SK-N-SH (cell line): ENCODE data around the gene CDC37. TPM values are rescaled to one million over a fixed set of nuclear protein-coding genes. Genes with fewer than 3 reads are reported as not detected.

Experiments used
- CTCF ChIA-PET: fragments of 300-600, 350-600 bp; formaldehyde crosslinking; extraction: SDS; loops from one replicate; lab custom pipeline; 2021; lab: Yijun Ruan, JAX
- POLR2A ChIA-PET: fragments of 350-600 bp; sonication (Branson Sonifier 250); formaldehyde crosslinking; extraction: SDS; loops from one replicate; lab custom pipeline; 2020; ENCODE audit warnings: antibody characterized with exemption, inconsistent platforms; lab: Yijun Ruan, JAX
- DNase-seq: peaks from one replicate; pipeline ENCODE4 v3.0.0; 2012
- H2AFZ ChIP-seq: fragments of 200-600 bp; sonication (generic); 2 replicates; pipeline ENCODE4 v1.8.1; 2016; ENCODE audit warnings: antibody characterized with exemption, mild to moderate bottlenecking, low read depth
- H3F3A ChIP-seq: fragments of 200-600 bp; sonication (generic); replicated peaks from 2 replicates; pipeline ENCODE3; 2016; ENCODE audit warnings: antibody characterized with exemption, mild to moderate bottlenecking; ENCODE audit not compliant: insufficient read depth
- H3K27ac ChIP-seq, 2 experiments: fragments of 200-500 bp in 1 of 2; fragments of 200-600 bp in 1 of 2; sonication (Bioruptor generic) in 1 of 2; sonication (generic), shearing (Covaris generic) in 1 of 2; 2 replicates each; pipeline versions ENCODE4 v1.5.1 to v1.6.1; 2014 to 2016; ENCODE audit warnings: low read depth in 2 of 2, inconsistent platforms in 1 of 2, low read length in 1 of 2, mild to moderate bottlenecking in 1 of 2, mixed read lengths in 1 of 2
- H3K27me3 ChIP-seq: fragments of 200-600 bp; sonication (generic), shearing (Covaris generic); 2 replicates; pipeline ENCODE4 v1.6.1; 2016; ENCODE audit warnings: mixed run types; ENCODE audit not compliant: insufficient read depth
- H3K36me3 ChIP-seq, 2 experiments: fragments of 200-500 bp in 1 of 2; fragments of 200-600 bp in 1 of 2; sonication (Bioruptor generic) in 1 of 2; sonication (generic) in 1 of 2; replicated peaks in 1 of 2; 2 replicates each; pipeline versions ENCODE3 to v1.5.1; 2014 to 2016; ENCODE audit warnings: low read length in 1 of 2, mild to moderate bottlenecking in 1 of 2; ENCODE audit not compliant: insufficient read depth in 2 of 2, control insufficient read depth in 1 of 2
- H3K4me1 ChIP-seq, 2 experiments: fragments of 200-500 bp in 1 of 2; fragments of 200-600 bp in 1 of 2; sonication (Bioruptor generic) in 1 of 2; sonication (generic), shearing (Covaris generic) in 1 of 2; 2 replicates each; pipeline versions ENCODE4 v1.5.1 to v1.6.1; 2014 to 2016; ENCODE audit warnings: low read depth in 1 of 2, low read length in 1 of 2, mixed run types in 1 of 2; ENCODE audit not compliant: insufficient read depth in 2 of 2, control insufficient read depth in 1 of 2
- H3K4me2 ChIP-seq: fragments of 200-600 bp; sonication (generic), shearing (Covaris generic); 2 replicates; pipeline ENCODE4 v1.6.1; 2017; ENCODE audit warnings: mixed run types
- H3K4me3 ChIP-seq, 2 experiments: fragments of 200-500 bp in 1 of 2; fragments of 200-600 bp in 1 of 2; sonication (Bioruptor generic) in 1 of 2; sonication (generic), shearing (Covaris generic) in 1 of 2; 2 replicates each; pipeline versions ENCODE4 v1.5.1 to v1.8.1; 2014 to 2016; ENCODE audit warnings: low read depth in 2 of 2, inconsistent platforms in 1 of 2, low read length in 1 of 2, mild to moderate bottlenecking in 1 of 2, mixed read lengths in 1 of 2, moderate library complexity in 1 of 2
- H3K79me2 ChIP-seq: fragments of 200-600 bp; sonication (generic); 2 replicates; pipeline ENCODE4 v1.8.1; 2017; ENCODE audit warnings: mild to moderate bottlenecking; ENCODE audit not compliant: insufficient read depth
- H3K9ac ChIP-seq: fragments of 200-600 bp; sonication (generic); 2 replicates; pipeline ENCODE4 v1.6.1; 2017; ENCODE audit warnings: mixed run types
- H3K9me2 ChIP-seq: fragments of 200-600 bp; sonication (generic); 2 replicates; pipeline ENCODE4 v1.6.1; 2017; ENCODE audit warnings: mixed run types
- H3K9me3 ChIP-seq: fragments of 200-600 bp; sonication (generic); 2 replicates; pipeline ENCODE4 v1.6.1; 2017; ENCODE audit warnings: mixed run types, mild to moderate bottlenecking, moderate library complexity
- H4K20me1 ChIP-seq: fragments of 200-600 bp; sonication (generic); 2 replicates; pipeline ENCODE4 v1.6.1; 2017; ENCODE audit warnings: mild to moderate bottlenecking, mixed run types; ENCODE audit not compliant: insufficient read depth
- EP300 ChIP-seq, 2 experiments: IDR thresholded peaks; 2 replicates each; pipeline versions ENCODE4 v1.4.0 to v1.6.1; 2012; ENCODE audit warnings: borderline replicate concordance in 1 of 2, low read depth in 1 of 2, low read length in 1 of 2
- EZH2phosphoT487 ChIP-seq: fragments of 200-600 bp; sonication (generic); IDR thresholded peaks from 2 replicates; pipeline ENCODE4 v1.6.1; 2017; ENCODE audit warnings: low read depth, mixed run types, mild to moderate bottlenecking, antibody characterized with exemption, moderate library complexity, borderline replicate concordance
- FOSL2 ChIP-seq: IDR thresholded peaks from 2 replicates; pipeline ENCODE4 v1.4.0; 2012; ENCODE audit warnings: low read depth, mild to moderate bottlenecking, moderate library complexity, borderline replicate concordance
- FOXM1 ChIP-seq: IDR thresholded peaks from 2 replicates; pipeline ENCODE4 v1.4.0; 2012; ENCODE audit warnings: low read depth, mild to moderate bottlenecking
- MEF2A ChIP-seq: IDR thresholded peaks from 2 replicates; pipeline ENCODE4 v1.4.0; 2012; ENCODE audit warnings: low read depth, borderline replicate concordance
- MXI1 ChIP-seq: IDR thresholded peaks from 2 replicates; pipeline ENCODE4 v1.6.1; 2012; ENCODE audit warnings: mild to moderate bottlenecking, low read depth, low read length, improper control_type of control experiment
- NFIC ChIP-seq: IDR thresholded peaks from 2 replicates; pipeline ENCODE4 v1.4.0; 2012; ENCODE audit warnings: borderline replicate concordance
- NRF1 ChIP-seq: IDR thresholded peaks from 2 replicates; pipeline ENCODE4 v1.6.1; 2012; ENCODE audit warnings: low read depth, mild to moderate bottlenecking, low read length
- POLR2AphosphoS5 ChIP-seq: IDR thresholded peaks from 2 replicates; pipeline ENCODE4 v1.6.1; 2012; ENCODE audit warnings: low read depth, low read length
- RCOR1 ChIP-seq: fragments of 150-350 bp; IDR thresholded peaks from 2 replicates; pipeline ENCODE4 v1.6.1; 2017; ENCODE audit warnings: antibody characterized with exemption, low read length
- RXRA ChIP-seq: IDR thresholded peaks from 2 replicates; pipeline ENCODE4 v1.4.0; 2012; ENCODE audit warnings: low read depth, mild to moderate bottlenecking, borderline replicate concordance
- SIN3A ChIP-seq: IDR thresholded peaks from 2 replicates; pipeline ENCODE4 v1.6.1; 2012; ENCODE audit warnings: low read depth, mild to moderate bottlenecking, low read length, moderate library complexity, borderline replicate concordance
- TAF1 ChIP-seq: IDR thresholded peaks from 2 replicates; pipeline ENCODE4 v1.6.1; 2012; ENCODE audit warnings: low read depth, mild to moderate bottlenecking, low read length, moderate library complexity, borderline replicate concordance
- TCF12 ChIP-seq: IDR thresholded peaks from 2 replicates; pipeline ENCODE4 v1.4.0; 2012
- YY1 ChIP-seq: IDR thresholded peaks from 2 replicates; pipeline ENCODE4 v1.4.0; 2012; ENCODE audit warnings: low read depth, mild to moderate bottlenecking
- ZBTB33 ChIP-seq: IDR thresholded peaks from 2 replicates; pipeline ENCODE4 v1.4.0; 2012; ENCODE audit warnings: low read depth, borderline replicate concordance
- WGBS: methylation state at CpG from one replicate; pipeline ENCODE4 v1.1.6; 2017; ENCODE audit warnings: low lambda C conversion rate; 5-methylcytosine and 5-hydroxymethylcytosine counted together
- polyA plus RNA-seq, 3 experiments: library from polyadenylated mRNA; depleted of rRNA; stranded (reverse); fragments of >200 nt; gene quantifications; 2 replicates each; pipeline ENCODE4 v1.2.3, GENCODE V29; 2012
- TF ChIP-seq, protein P1 (sequence below): IDR thresholded peaks from 2 replicates; pipeline ENCODE4; 2012
- TF ChIP-seq, protein P2 (sequence below): fragments of 150-350 bp; IDR thresholded peaks from 2 replicates; pipeline ENCODE4 v1.6.1; 2017; ENCODE audit warnings: antibody characterized with exemption, low read length, low read depth, borderline replicate concordance
- TF ChIP-seq, protein P3 (sequence below): fragments of 150-350 bp; IDR thresholded peaks from 2 replicates; pipeline ENCODE4 v1.6.1; 2016; ENCODE audit warnings: mild to moderate bottlenecking, low read depth, low read length

Gene CDC37
- polyA plus RNA-seq, 1 of the 3 experiments (the other 2 are of a cell fraction): 1,026 TPM

- Histone ChIP-seq H3K4me2 (no peak overlapping the region), H3K27ac (no peak overlapping the region), H3K9ac (no peak overlapping the region), H3K4me1 (no peaks in the 10 kb centered on the region), H2AFZ (no peak overlapping the region), H3K79me2 (no peaks in the 10 kb centered on the region), H3K27me3 (no peaks in the 10 kb centered on the region), H3K36me3 (peaks cover 6 to 24% of the 10 kb centered on the region in 2 experiments), H4K20me1 (no peaks in the 10 kb centered on the region), H3F3A (no peaks in the 10 kb centered on the region), H3K4me3 (no peak overlapping the region), H3K9me3 (no peaks in the 10 kb centered on the region), H3K9me2 (no peaks in the 10 kb centered on the region)
- 89% methylated on average over 8 of the region's 18 CpGs for WGBS
- TF ChIP-seq EP300 (IDR thresholded peaks at IDR 0.05; ENCODE audit: borderline replicate concordance in 1 of 2, low read depth in 1 of 2, low read length in 1 of 2) (no peak), MEF2A (no peak), NRF1 (no peak), RCOR1 (no peak), MXI1 (no peak), POLR2AphosphoS5 (no peak), RXRA (no peak), ZBTB33 (no peak), EZH2phosphoT487 (no peak), NFIC (no peak)
- TF ChIP-seq, protein P1, sequence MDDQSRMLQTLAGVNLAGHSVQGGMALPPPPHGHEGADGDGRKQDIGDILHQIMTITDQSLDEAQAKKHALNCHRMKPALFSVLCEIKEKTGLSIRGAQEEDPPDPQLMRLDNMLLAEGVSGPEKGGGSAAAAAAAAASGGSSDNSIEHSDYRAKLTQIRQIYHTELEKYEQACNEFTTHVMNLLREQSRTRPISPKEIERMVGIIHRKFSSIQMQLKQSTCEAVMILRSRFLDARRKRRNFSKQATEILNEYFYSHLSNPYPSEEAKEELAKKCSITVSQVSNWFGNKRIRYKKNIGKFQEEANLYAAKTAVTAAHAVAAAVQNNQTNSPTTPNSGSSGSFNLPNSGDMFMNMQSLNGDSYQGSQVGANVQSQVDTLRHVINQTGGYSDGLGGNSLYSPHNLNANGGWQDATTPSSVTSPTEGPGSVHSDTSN: no peak
- ChIA-PET POLR2A (no interaction called here), CTCF (interaction anchor here (0.8 to 1.1 kb wide), 3 partner anchors 26 to 93 kb away, joined by 3 read pairs; no protein-coding TSS in a partner anchor)
- no peak for DNase-seq
These were observed 41.1 kb downstream of the CDC37 start for GRCh38 chr19:10362259-10362658.

DNA sequence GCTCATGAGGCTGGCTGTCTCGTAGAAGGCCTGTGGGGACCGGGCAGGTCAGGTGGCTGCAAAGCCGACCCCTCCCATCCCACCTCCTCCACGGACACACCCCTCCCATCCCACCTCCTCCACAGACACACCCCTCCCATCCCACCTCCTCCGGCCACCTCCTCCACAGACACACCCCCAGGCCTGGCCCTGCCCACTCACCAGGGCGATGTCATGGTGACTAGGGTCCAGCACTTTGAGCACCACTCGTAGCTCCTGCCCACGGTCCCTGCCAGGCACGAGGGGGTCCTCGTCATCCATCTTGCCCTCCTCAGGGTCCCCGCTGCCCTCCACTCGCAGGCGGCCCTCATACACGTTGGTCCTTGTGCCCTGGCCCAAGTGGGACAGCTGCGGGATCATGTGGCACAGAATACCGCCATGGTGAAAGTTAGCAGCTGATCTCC is 41.8 kb downstream of the CDC37 start:
- Histone ChIP-seq H3K4me2 (no peak overlapping the region), H3K9ac (no peak overlapping the region), H3K9me2 (no peaks in the 10 kb centered on the region), H2AFZ (no peak overlapping the region), H4K20me1 (no peaks in the 10 kb centered on the region), H3K27me3 (no peaks in the 10 kb centered on the region), H3K27ac (no peak overlapping the region), H3F3A (no peaks in the 10 kb centered on the region), H3K9me3 (no peaks in the 10 kb centered on the region), H3K4me3 (no peak overlapping the region), H3K4me1 (no peaks in the 10 kb centered on the region), H3K36me3 (peaks cover 6 to 24% of the 10 kb centered on the region in 2 experiments), H3K79me2 (no peaks in the 10 kb centered on the region)
- ChIA-PET CTCF (interaction anchor here (0.8 to 1.2 kb wide), 3 partner anchors 55 to 103 kb away, joined by 3 read pairs; no protein-coding TSS in a partner anchor), POLR2A (no interaction called here)
- WGBS: 88% methylated on average over 16 of the region's 16 CpGs
- DNase-seq: no peak
- no peak for TF ChIP-seq SIN3A
- TF ChIP-seq, protein P2, sequence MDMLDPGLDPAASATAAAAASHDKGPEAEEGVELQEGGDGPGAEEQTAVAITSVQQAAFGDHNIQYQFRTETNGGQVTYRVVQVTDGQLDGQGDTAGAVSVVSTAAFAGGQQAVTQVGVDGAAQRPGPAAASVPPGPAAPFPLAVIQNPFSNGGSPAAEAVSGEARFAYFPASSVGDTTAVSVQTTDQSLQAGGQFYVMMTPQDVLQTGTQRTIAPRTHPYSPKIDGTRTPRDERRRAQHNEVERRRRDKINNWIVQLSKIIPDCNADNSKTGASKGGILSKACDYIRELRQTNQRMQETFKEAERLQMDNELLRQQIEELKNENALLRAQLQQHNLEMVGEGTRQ: no peak
- TF ChIP-seq, protein P3, sequence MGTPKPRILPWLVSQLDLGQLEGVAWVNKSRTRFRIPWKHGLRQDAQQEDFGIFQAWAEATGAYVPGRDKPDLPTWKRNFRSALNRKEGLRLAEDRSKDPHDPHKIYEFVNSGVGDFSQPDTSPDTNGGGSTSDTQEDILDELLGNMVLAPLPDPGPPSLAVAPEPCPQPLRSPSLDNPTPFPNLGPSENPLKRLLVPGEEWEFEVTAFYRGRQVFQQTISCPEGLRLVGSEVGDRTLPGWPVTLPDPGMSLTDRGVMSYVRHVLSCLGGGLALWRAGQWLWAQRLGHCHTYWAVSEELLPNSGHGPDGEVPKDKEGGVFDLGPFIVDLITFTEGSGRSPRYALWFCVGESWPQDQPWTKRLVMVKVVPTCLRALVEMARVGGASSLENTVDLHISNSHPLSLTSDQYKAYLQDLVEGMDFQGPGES: no peak
- TF ChIP-seq TAF1: no peak
- no peak for TF ChIP-seq ZBTB33
- TF ChIP-seq TCF12: no peak
- no peak for TF ChIP-seq YY1
- no peak for TF ChIP-seq RCOR1
- TF ChIP-seq, protein P1: no peak
- TF ChIP-seq RXRA: no peak
- no peak for TF ChIP-seq FOSL2
- TF ChIP-seq EZH2phosphoT487: no peak
- no peak for TF ChIP-seq FOXM1
